GM08714 (cell line): Measurements from ENCODE around the gene ULK1.

ENCODE experiments used
- H3K4me3 ChIP-seq: fragments of 200-500 bp; sonication (Bioruptor generic); 2 replicates; pipeline ENCODE4 v1.5.1; 2014; ENCODE audit warnings: mild to moderate bottlenecking, low read length, inconsistent platforms
- ZNF274 ChIP-seq: IDR thresholded peaks from 2 replicates; pipeline ENCODE4 v1.6.1; 2012; ENCODE audit warnings: mild to moderate bottlenecking, low read depth, low read length

Gene ULK1

DNA sequence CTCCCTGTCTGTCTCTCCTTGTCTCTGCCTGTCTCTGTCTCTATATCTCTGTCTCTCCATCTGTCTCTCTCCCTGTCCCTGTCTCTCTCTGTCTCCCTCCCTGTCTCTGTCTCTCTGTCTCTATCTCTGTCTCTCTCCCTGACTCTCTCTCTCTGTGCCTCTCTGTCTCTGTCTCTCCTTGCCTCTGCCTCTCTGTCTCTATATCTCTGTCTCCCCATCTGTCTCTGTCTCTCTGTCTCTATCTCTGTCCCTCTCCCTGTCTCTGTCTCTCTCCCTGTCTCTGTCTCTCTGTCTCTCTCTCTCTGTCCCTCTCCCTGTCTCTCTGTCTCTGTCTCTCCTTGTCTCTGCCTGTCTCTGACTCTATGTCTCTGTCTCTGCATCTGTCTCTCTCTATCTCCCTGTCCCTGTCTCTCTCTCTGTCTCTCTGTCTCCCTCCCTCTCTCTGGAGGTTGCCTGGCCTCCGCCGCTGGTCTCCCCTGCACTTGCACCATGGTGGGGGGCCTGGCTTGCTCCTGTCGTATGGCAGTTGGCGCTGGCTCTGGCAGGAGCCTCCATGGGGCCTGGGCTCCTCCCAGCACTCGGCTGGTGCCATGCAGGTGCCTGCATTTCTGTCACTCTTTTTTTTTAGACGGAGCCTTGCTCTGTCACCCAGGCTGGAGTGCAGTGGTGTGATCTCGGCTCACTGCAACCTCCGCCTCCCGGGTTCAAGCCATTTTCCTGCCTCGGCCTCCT, 37.9 kb upstream of the ULK1 start:
- TF ChIP-seq ZNF274: no peak
- no peak overlapping the region for H3K4me3 ChIP-seq

DNA sequence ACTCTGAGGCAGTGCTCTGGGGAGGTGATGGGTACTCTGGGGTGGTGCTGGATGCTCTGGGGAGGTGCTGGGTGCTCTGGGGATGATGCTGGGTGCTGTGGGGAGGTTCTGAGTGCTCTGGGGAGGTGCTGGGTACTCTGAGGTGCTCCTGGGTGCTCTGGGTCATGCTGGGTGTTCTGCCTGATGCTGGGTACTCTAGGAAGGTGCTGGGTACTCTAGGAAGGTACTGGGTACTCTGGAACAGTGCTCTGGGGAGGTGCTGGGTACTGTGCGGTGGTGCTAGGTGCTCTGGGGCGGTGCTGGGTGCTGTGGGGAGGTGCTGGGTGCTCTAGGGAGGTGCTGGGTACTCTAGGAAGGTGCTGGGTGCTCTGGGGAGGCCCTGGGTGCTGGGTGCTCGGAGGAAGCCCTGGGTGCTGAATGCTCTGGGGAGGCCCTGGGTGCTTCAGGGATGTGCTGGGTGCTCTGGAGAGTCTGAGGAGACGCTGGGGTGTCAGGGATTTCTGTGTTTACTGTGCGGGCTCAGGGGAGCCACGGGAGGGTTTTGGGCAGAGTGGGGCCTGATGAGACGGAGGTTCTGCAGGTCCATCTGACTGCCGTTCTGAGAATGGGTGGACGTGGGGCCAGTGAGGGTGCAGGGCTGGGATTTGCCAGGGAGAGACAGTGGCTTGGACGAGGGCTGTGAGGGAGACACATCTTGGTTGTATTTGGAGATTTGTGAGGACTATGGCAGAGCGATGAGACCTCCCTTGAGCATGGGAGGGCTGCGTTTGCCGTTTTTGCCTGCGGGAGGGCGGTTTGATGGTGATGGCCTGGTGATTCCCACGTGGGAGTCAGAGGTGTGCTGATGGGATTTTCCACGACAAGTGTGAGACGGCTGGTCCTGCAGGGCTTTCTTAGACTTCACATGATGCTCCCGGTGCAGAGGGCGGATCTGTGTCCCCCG, 36.2 kb upstream of the ULK1 start:
- TF ChIP-seq ZNF274: no peak
- H3K4me3 ChIP-seq: no peak overlapping the region

DNA sequence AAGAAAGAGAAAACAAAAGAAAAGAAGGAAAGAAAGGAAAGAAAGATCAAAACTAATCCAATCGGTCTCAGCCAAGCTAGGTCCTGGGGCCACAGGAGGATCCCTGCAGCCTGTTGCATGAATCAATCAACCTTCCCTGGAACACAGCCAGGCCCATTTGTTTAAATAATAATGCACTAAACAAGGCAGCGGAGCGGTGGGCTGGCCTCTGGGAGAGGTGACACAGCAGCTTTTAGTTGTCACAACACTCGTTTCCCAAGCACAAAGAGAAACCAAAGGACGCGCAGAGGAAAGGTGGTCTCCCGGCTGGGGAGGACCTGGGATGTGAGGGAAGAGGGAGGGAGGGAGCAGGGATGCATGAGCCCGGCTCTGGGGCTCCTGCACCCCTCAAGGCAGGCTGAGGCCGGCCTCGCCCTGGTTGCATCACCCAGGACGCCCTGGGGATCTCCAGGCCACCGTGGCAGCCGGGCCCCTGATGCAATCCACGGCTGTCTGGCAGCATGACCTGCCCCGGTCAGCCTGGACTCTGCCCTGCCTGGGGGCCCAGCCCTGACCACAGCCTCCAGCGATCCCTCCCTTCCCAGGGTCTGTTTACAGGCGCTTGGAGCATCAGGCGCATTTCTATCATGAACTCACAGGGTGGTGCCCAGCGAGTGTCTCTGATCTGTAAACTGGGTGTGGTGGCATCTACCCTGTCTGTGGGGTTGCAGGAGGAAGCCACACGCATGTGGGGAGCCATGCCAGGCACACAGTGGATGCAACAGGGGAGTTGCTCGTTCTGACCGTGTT, 33.8 kb upstream of the ULK1 start:
- no peak overlapping the region for H3K4me3 ChIP-seq
- TF ChIP-seq ZNF274: no peak

DNA sequence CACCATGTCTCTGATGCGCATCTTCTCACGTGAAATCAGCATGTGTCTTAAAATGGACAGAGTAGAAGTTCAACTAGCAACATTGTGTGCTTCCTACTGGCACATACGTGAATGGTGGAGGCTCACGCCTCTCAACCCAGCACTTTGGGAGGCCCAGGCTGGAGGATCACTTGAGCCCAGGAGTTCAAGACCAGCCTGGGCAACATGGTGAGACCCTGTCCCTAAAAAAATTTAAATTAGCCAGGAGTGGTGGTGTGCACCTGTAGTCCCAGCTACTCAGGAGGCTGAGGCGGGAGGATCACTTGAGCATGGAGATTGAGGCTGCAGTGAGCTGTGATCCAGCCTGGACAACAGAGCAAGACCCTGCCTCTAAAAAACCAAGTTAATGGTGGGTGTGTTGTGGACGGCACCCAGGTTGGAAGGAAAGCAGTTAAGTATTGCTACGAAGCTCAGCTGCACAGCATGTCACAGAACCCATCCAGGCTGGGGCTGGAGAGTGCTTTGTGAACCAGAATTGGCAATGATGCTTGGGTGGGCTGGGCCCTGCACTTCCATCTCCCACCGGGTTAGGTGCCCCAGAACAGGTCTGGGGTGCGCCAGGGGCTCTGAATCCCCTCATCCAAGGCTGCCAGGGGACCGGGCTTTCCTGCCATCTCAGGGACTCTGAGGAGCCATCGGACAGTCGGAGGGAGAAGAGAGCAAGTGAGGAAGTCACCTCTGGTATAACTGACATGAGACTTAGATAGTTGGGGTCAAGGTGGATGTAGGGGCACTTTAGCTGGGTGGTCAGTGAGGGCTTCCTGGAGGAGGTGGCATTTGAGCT, 33.0 kb upstream of the ULK1 start:
- no peak for TF ChIP-seq ZNF274
- no peak overlapping the region for H3K4me3 ChIP-seq

DNA sequence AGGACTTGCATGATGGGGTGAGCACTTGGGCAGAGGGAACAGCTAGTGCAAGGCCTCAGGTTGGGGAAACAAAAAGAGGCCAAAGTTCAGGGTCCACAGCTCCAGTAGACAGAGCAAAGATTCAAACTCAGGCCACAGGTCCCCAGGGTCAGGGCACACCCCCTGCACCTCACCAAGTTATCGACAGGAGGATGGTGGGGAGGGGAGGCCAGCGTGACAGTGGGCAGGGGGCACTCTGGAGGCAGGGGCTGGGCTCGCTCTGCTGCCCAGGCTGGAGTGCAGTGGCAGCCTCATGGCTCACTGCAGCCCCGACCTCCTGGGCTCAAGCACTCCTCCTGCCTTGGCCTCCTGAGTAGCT, 32.4 kb upstream of the ULK1 start:
- TF ChIP-seq ZNF274: no peak
- no peak overlapping the region for H3K4me3 ChIP-seq

DNA sequence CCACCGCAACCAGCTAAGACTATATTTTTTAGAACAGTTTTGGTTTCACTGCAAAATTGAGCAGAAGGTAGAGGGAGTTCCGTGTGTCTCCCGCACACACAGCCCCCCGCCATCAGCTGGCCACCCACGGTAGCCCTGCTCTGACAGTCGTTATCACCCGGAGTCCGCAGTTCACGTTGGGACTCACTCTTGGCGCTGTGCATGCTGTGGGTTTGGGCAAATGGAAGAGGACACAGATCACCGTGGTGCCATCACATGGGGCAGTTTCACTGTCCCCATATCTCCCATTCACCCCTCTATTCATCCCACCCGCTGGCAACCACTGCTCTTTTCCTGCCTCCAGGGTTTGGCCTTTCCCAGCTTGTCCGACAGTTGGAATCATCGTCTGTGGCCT, 31.8 kb upstream of the ULK1 start:
- no peak for TF ChIP-seq ZNF274
- H3K4me3 ChIP-seq: no peak overlapping the region

DNA sequence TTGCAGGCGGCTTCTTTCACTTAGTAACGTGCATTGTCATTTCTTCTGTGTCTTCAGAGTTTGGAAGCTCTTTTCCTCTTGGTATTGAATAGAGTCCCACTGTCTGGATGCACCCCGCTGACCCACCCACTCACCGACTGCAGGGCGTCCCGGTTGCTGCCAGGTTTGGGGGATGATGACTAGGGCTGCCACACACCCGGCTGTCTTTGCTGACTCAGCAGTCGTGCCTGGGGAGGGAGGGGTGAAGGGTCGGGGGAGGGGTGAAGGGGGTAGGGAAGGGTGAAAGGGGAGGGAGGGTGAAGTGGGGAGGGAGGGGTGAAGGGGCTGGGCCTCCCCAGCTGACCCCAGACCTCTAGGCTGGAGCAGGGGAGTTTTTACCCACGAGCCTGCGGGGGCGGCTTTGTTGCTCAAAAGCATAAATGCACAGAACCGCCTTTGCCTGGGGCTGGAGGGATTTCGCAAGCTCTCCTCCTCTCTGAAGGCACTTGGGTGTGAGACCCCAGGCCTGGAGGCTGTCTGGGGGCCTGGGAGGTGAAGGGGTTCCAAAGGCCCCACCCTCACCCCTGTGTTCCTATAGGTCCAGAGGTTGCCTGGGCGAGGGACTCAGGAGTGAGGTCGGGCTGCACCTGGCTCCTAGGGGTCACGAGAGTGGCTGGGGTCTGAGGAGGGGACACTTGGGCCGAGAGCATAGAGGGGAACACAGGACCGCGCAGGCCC, 31.3 kb upstream of the ULK1 start:
- H3K4me3 ChIP-seq: no peak overlapping the region
- TF ChIP-seq ZNF274: no peak

DNA sequence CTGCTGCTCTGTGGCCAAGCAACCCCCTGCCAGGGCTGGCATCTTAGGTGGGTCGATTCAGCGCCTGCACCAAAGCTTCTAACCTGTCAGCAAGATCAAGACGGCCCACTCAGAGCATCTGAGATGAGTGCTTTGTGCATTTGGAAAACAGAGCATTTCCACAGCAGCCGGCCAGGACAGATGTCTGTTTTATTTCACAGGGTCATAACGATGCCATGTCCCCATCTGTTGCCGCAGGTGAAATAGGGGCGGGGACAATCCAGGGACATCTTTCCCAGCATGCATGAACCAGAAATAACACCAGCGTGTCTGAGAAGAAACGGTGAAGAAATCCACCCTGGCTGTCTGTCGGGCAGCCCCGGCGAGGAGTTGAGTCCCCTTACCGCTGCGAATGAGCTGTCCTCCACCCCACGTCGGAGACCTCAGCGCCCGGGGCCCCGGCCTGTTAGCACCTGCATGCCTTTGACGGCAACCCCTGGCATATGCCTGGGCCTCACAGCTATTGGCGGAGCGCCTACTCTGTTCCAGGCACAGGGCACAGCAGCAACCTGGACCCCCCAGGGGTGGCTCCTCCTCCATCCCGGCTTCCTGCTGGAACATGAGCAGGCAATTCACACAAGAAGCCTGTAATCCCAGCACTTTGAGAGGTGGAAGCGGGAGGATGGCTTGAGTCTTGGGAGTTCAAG, 30.6 kb upstream of the ULK1 start:
- no peak for TF ChIP-seq ZNF274
- no peak overlapping the region for H3K4me3 ChIP-seq

DNA sequence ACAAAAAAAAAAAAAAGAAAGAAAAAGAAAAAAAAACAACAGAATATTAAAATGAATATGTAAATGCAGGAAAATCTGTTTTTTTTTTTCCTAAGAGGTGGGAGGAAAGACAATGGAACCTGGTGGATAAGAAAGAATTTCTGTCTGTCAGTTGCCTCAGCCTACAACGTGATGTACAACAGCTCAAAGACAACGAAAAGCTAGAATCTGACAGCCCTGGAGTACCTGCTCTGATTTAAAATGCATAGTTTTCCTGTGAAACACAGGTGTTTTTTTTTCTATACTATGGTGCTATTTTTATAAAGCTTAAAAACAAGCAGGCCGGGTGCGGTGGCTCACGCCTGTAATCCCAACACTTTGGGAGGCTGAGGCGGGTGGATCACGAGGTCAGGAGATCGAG, 30.0 kb upstream of the ULK1 start:
- TF ChIP-seq ZNF274: no peak
- H3K4me3 ChIP-seq: no peak overlapping the region

DNA sequence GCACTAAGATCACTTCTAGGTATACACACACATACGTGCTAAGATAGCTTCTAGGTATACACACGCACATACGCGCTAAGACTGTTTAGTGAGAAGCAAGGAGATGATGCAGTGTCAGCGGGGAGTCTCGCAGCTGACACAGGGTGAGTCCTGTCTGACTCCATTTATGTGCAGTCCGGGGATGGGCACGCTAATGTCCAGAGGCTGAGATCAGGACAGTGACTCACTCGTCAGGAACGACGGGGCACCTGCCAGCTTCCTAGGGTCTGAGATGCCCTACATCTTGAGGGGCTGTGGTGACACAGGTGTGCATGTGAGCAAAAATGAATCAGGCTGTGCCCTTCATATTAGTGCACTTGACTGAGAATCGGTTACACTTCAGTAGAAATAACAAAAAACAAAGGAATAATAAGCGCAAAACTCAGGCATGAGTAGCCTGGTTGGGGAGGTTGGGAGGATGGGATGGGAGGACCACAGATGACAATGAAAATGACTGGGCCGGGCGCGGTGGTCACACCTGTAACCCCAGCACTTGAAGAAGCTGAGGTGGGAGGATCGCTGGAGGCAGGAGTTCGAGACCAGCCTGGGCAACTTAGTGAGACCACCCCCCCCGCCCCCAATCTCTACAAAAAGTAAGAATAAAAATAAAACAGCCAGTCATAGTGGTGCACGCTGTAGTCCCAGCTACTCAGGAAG, 29.1 kb upstream of the ULK1 start:
- TF ChIP-seq ZNF274: no peak
- H3K4me3 ChIP-seq: no peak overlapping the region

DNA sequence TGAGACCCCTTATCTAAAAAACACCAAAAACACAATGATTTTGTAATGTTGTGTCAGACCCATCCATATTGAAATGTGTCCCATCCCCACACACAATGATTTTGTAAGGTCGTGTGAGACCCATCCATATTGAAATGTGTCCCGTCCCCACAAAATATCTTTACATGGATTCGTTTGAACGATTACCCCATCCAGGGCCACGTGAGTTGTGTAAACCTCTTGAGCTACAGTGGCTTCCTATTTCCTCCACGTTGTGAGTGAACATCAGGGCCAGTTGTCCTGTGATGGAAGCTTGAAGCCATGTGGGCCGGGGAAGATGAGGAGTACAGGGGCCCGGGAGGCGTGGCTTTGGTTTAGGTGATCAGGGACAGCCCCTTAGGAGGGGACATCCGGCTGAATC, 27.0 kb upstream of the ULK1 start:
- no peak for TF ChIP-seq ZNF274
- no peak overlapping the region for H3K4me3 ChIP-seq
